ENCODE data around the gene HNRNPA1.
"Not testable (repeated sequence)": the region's sequence is repeated elsewhere in the genome, so short reads cannot be mapped to it uniquely, and the experiment has no call there.

HNRNPA1 gene

DNA sequence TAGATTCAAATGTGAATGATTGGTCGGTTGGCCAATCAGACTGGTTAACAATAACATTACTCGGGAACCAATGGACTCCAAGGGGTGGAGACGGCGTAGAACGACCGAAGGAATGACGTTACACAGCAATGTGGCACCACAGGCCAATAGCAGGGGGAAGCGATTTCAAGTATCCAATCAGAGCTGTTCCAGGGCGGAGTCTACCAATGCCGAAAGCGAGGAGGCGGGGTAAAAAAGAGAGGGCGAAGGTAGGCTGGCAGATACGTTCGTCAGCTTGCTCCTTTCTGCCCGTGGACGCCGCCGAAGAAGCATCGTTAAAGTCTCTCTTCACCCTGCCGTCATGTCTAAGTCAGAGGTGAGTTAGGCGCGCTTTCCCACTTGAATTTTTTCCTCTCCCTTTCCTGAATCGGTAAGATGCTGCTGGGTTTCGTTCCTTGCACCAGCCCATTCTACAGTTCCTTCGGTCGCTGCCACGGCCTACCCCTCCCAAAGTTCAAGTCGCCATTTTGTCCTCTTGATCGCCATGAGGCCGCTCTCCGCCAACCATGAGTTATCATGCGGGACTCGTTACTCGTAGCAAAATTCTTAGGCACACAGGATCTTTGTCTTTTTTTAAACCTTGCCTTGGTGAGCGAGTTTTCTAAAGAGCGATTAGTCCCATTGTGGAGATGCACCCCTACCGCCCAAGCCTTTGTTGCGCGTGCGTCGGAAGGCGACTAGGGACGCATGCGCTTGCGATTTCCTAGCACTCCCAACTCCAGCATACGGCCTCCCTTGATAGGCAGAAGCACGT is at the start of gene HNRNPA1:
Gene HNRNPA1 (plus strand): TSS at position 259 of the 793 bp plus-strand sequence. CDS start 82 bp downstream, at position 341.
- peak; percentile 97 for DNase-seq

DNA sequence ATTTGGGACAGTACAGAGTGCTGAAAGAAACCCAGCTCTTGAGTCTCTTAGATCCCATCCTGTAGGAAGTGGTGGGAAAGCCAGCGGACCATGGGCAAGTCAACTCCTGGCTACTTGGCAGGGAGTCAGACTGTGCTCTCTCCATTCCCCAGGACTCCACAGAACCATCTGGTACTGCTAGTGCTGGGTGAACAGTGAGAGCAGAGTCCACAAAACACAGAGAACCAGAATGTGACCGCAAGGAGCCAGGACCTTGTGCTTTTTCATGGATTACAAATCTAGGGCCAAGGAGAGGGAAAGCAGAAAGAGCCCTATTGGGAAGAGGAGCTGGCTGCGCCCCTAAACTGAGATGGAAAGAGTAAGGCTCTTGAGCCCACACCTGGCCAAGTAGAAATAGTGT is 49.3 kb upstream of the HNRNPA1 start:
- DNase-seq: not testable (repeated sequence)

DNA sequence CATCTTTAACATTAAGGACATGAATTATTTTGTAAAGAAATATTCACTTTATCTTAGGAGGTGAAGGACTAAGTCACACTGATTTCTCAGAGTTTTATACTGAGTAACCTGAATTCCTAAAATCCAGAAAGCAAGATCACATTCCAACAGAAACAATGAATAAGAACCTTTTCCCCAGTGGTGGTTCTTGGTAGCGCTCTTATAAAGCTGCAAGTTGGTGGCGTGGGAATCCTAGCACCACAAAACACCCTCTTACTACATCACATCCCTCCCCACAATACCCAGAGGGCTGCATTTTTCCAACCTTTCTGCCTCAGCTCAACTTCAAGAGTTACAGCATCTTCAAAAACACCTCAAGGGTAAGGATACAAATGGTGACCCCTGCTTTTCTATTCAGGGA is 47.7 kb upstream of the HNRNPA1 start:
- DNase-seq: no peak

DNA sequence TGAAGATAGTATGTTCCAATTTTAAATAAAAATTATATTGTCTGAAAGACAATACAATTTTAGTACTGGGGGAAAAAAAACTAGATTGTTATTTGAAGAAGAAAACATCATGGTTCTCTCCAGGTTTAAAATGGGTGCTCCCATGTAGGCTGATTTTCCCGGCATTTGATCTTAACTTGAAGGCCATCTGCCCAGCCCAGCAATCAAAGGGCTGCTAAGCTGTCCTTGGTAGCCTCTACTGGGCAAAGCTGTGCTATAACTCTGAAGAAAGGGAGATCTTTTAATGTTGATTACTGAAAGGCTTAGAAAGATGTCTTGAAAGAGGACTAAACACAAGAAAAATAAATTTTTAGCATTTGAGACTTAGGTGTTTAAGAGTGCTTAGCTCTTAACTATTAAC is 42.0 kb upstream of the HNRNPA1 start:
- DNase-seq: no peak

DNA sequence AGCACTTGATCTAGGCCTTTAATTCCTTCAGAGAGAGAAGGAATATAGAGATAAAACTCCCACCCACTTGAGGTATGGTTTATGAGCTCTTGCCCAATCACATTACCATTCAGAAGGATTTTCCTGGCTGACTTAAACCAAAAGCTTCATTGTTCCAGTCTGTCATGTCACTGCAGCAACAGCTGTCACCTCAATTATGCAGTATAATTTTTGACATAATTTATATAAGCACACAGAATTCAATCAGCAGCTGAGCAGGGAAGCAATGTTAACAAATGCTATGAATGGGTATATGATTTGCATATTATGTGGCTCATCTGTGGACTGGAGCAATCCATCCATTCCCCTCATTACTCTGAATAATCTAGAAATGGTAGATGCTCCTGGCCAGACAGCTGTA is 40.9 kb upstream of the HNRNPA1 start:
- DNase-seq: no peak

DNA sequence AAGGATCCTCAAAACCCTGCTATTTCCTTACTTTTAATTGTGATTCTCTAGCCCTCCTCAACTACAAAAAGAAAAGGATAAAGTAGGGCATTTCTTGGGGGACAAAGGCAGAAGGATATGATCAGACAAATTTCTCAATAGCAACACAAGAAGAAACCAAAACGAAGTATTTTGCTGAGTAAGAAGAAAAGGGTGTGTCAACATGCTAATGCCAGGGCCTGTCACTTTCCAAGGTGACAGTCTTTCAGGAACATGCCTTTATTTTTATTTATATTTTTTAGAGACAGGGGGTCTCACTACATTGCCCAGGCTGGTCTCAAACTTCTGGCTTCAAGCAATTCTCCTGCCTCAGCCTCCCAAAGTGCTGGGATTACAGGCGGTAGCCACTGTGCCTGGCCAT is 40.4 kb upstream of the HNRNPA1 start:
- no peak for DNase-seq

DNA sequence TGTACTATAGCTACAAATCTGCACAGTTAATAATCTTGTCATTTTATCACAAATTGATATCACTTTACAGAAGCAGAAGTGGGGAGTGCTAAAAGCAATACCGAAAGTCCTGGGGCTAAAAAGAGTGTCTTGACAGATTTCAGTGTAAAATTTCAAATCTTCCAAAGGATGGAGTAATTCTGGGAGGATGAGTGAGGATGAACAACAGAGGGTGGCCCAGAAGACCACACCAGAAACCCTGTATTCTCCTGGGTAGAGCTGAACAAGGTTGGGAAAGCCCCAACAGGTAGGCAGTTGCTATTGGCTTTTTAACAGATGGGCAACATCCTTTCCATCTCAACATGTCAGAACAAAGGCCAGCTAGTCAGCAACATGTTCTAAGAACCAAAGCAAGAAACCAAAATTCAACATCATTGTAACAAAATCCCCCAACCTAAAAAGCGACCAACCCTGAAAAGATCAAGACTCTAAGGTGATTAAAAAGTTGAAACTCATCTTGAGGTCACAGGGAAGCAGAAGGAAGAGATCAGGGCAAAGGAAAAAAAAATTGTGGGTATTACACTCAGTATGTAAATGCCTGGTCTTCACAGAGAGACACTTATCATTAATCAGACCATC is 39.4 kb upstream of the HNRNPA1 start:
- DNase-seq: no peak

DNA sequence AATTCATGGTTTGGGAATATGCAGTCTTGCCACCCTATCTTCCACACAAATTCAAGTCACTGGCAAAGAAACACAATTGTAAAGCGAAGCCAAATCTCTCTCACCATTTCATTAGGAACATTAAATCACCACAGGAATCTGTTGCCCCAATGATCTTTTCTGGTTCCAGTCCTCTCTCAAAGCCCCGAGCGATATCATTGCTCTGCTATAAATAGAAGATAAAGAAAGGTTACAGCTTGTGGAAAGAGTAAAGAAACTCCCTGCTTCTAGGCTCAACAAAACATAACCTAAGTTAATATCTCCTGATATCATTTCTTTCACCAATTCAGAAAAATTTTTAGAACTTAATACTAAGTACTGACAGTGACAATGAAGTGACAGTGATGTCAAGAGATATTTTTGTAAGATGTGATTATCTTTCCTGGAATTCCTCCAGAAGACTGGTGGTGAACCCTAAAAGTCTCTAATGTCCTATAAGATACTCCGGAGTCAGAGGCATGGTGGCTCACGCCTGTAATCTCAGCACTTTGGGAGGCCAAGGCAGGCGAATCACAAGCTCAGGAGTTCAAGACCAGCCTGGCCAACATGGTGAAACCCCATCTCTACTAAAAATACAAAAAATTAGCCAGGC is 34.4 kb upstream of the HNRNPA1 start:
- DNase-seq: no peak

DNA sequence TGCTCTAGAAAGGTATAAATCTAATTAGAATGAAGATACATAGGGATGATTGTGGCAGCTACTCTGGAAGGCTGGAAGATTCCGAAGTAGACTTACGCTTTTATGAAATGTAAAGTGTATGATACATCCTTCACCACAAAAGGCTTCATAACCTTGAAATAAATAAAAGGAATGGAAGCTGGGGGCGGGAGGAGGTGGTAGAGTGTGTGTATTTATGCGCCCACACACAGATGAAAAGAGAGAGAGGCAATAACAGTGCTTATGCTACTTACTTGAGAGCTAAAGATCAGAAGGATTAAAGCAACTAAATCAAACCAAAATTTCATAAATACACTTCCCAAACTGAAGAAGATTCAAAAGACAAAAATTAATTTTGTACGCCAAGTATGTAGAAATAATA is 31.0 kb upstream of the HNRNPA1 start:
- DNase-seq: no peak

DNA sequence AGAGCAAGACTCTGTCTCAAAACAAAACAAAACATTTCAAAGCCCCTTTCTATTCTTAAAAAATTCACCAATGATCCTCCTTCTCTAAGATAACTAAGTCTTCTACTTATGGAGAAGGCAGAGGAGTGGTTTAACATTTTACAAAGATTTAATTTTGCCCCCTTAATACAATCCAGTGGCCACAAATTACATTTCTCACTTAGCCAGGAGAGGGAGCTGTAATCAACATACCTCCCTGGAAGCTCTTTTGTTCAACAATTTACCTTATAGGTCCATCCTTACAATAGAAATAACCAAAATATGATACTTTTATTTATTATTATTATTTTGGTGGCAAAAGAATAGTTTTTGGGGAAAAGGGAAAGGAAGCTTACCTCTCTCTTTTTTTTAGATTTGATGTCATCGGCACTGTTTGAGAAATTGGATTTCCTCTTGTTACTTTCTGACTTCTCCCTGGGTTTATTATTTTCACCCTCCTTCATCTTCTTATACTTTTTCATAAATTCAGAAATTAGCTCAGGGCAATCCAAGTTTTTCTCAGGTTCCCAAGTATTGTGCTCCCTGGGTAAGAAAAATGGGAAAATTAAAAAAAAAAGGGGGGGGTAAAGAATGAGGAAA is 28.8 kb upstream of the HNRNPA1 start:
- peak; percentile 19 for DNase-seq

DNA sequence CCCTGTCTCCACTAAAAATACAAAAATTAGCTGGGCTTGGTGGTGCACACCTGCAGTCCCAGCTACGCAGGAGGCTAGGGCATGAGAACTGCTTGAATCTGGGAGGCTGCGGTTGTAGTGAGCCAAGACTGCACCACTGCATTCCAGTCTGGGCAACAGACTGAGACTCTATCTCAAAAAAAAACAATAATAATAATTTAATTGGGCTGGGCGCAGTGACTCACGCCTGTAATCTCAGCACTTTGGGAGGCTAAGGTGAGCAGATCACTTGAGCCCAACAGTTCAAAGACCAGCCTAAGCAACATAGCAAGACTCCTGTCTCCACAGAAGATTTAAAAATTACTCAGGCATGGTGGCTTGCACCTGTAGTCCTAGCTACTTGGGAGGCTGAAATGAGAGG is 27.3 kb upstream of the HNRNPA1 start:
- DNase-seq: no peak

DNA sequence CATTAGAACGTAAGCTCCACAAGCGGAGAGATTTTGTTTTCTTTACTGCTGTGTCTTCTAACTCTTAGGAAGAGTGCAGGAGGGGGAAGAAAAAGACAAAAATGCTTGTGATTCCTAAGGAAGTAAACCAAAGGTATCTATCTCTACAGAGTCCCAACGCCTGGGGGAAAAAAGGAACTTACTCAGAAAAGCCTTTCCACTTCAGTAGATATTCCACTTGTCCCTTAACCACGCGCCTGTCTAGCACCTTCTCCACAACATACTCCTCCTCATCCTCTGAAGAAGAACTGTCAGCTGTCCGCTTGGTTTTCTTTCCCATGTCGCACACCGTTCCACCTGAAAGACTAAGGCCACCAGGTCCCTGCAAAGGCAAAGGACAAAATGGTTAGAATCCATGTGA is 23.2 kb upstream of the HNRNPA1 start:
- DNase-seq: no peak

DNA sequence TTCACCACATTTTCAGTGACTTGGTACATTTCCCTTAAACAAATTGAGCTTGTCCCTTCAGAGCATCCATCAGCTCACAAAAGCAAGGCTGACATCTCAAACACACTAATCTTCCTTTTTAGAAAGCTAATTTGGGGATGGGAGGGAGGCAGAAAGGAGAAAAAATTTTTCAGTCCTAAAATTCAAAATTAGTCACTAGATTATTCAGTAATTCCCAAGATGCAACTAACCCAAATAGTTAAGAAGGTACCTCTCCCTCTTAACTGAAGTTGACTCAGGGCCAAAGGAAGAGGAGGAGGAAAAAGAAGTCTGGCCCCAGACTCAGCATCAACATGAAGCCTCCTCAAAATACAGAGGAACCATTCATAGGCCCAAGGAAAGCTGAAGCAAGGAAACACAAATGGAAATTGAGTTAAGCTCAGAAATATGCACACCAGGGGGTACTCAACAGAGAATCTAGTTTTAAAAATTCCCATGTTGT is 22.3 kb upstream of the HNRNPA1 start:
- no peak for DNase-seq

DNA sequence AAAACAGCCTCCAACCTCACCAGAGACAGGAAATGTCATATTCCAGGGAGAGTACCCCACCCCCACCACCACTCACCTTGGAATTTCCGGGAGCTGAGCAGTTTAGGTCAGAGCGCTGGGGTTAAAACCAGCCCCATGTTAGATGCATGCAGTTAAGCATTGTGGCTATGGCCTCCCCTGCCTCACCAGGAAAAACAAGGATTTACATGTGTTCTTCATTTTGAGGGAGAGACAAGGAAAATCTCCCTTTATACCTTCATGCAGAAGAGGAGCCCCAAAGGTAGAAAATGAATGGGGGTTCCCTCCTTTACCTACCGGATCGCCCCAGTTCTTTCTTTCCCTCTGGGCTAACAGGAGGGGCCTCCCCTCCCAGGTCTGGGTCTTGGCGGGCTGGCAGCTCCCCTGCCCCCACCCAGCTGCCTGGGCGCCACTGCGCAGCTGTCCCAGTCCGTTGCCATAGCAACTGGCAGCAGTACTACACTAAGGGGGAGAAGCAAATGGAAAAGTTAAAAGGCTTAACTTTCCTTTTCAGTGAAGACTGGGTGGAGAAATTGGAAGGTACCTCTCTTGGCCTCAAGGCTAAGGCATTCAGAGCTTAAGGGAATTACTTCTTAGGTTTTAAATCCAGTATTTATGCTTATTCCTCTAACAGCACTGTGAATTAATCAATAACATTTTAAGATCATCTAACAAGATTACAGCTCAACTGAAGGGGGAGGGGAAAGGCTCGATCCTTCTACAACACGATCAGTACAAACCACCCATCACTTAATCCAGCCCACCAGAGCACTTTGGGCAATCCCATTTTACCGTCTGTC is 21.1 kb upstream of the HNRNPA1 start:
- DNase-seq: peak; percentile 86

DNA sequence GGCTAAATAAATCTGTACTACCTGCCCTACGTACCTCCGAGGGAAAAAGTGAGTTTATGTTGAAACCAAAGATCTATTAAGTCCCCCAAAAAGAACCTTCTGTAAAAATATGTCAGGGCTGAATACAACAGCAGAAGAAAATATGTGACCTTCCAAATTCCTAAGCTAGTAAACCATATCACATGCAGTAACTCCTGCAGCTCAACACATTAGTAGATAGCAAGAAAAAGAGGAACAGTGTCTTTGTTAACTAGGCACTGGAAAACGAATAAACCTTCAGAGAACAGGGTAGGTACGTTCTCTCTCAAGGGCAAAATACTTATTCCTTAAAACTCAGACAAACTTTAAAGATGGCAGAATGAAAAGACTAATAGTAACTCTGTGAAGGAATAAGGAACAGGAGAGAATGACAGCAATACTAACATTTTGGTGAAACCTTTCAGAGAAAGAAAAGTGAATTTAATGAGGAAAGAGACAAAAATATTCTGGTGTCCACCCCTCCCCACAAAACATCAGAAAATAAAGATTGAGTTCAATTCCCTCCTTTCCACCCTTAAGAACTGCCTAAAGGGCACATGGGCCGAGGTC is 18.6 kb upstream of the HNRNPA1 start:
- DNase-seq: no peak

DNA sequence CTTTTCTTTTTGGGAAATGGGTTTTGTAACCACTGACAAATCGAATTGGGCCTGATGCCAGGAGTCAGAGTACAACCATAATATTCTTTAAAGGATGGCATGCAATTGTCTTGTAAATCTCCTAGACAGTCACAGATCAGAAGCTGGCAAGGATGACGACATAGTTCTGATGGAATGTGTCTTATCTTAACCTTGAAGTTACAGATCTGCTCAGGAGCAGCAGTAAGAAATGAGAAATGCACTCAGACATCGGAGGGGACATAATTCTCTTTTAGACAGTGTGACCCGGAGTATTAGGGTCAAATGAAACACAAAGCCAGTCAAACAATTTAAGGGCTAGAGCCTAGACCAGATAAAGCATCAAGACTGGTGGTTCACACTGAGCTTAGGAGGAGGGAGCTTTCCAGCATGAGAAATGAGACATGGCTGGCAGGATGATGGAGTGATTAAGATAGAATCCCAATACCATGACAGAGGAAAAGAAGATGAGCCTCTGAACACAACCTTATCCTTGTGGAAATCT is 18.1 kb upstream of the HNRNPA1 start:
- DNase-seq: no peak

DNA sequence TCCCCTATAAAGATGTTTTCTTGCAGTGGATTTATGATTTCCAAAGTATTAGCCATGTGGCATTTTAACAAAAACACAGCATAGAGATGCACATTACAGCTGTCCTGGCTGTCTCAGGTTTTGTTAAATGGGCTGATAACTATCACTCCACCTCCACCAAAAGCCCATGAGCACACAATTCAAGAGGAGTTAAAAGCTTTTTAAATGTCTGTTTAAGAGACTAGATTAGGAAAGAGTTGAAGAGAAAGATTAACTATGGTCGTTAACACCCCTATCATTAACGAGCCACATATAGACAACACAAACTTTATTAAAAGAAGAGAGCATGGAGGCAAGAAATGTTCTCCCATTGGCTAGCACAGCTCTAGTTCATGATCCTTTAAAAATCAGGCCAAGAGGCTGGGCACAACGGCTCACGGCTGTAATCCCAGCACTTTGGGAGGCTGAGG is 15.1 kb upstream of the HNRNPA1 start:
- DNase-seq: no peak

DNA sequence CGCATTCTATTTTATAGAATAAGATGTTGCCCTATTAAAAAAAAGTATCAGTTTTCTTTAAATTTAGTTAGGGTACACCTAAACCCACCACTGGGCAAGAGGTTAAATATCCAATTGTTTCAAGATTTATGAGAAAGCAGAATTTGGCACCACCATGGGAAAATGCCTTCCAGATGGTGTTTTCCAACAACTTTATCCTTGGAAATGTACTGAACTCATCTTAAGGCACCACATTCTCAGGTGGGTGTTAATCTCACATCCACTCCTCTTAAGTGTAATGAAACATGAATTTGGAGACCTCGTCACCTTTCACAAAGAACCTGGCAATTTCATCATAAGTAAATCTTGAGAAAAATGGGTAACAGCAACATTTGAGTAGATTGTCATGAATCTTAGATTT is 13.7 kb upstream of the HNRNPA1 start:
- no peak for DNase-seq

DNA sequence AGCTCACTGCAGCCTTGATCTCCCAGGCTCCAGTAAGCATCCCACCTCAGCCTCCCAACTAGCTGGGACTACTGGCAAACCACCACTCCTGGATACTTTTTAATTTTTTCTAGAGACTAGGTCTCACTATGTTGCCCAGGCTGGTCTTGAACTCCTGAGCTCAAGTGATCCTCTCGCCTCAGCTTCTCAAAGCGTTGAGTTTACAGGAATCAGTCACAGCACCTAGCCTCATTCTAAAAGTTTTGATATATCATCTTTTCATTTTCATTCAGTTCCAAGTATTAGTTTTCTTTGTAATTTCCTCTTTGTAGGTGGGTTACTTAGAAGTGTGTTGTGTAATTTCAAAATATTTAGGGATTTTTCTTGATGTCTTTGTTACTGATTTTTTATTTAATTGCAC is 10.2 kb upstream of the HNRNPA1 start:
- no peak for DNase-seq

DNA sequence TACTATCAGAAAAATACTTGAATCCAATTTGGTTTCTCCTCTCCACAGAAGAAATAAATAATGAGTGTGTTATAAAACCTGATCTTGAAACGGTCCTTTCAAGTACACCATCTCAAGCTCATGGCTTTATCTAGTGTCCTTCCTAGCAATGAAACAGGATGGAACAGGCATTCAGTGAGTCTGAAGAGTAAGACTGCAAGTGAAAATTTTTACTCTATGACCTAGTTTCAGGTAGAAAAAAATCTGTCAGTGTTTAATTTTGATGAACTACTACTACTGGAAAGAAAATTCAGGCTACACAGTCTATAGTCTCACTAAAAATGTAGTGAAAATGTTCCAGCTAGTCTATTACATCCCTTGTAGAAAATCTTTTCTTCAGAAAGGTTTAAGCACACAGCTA is 8.3 kb upstream of the HNRNPA1 start:
- DNase-seq: no peak

DNA sequence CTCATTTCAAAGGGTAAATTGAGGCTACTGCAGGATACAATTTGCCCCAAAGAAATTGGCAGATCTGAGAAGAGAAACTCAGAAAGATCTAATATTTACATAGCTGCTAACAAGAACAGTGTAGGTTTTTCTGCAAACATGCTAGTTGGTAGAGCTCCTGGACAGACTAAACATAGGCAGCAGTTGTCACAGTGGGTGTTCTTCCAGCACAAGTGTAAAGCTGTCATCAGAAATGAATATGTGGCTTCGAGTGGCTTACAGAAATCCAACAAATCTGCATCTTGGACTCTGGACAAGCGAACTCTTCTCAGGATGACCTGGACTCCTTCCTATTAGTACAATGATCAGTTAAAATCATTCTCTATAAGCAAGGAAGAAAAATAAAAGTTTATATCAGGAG is 6.5 kb upstream of the HNRNPA1 start:
- DNase-seq: no peak

DNA sequence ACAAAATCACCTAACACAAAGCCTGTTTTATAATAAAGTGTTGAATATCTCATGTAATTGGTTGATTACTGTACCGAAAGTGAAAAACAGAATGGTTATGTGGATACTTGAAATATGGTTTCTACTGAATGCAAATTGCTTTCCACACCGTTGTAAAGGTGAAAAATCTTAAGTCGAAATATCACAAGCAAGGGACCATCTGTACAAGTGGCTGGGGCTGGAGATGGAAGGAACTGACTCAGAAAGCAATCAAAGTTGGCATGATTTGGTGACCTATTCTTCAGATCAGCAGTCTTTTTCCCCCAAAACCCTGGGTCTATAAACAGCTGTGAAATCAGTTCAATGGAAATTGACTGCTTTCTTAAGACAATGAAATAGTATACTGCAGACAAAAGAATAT is 4.2 kb upstream of the HNRNPA1 start:
- no peak for DNase-seq
